ENCODE data around the gene EPB42. TPM values are rescaled to one million over a fixed set of nuclear protein-coding genes. Genes with fewer than 3 reads are reported as not detected.

EPB42 gene
- total and polyA plus RNA-seq, 7 donors = 0.52 TPM; not detected in 6

DNA sequence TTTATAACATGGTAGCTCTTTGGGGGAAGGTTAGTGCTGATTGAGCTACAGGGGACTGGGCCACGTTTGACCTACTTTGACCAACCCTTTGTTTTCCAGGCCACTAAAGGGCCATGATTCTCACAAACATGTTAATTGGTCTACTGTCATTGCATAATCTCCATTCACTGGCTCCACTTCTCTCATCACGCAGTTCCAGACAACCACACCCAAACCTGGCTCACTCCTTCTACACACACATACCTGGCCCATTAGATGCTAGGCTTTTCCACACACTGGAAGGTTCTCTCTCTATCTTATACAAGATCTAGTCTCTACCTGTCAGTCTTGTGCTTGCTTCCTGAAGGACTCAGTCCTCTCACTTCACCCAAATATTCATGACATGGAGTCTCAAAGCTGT is 30.0 kb upstream of the EPB42 start:
- ATAC-seq = no peak
- intact Hi-C loops (cut with DNase I) = no loop called here

DNA sequence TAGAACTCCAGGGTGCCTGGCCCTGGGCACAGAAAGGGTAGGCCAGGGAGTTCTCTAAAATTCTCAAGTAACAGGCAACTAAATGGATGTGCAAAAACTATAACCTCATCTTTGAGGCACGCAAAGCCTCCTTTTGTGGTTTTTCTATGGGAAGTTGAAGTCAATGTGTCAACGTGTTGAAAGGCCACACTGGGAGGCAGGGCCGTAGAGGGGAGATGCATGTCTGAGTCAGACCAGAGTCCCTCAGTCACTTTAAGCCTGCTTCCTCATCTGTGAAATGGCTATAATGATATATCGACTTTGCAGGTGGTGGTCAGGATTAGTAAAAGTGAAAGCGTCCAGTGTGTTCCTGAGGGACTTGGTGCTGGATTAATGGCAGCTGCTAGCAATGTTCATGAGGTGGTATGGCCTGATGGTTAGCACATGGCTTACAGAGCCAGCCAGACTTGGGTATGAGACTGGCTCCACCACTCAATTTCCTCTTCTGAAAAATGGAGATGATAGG is 28.9 kb upstream of the EPB42 start:
- 56 to 65% (median 63%) methylated on average over 5 of the region's 5 CpGs for WGBS, 3 donors
- Histone ChIP-seq H3K4me1 (no peaks in the 10 kb centered on the region), H3K27ac (no peak overlapping the region), H3K36me3 (ENCODE audit: insufficient read depth in 1 of 2, low read depth in 1 of 2) (no peaks in the 10 kb centered on the region), H3K9me3 (no peaks in the 10 kb centered on the region), H3K27me3 (ENCODE audit: insufficient read depth in 3 of 3, low read length in 2 of 3) (no peaks in the 10 kb centered on the region), H3K4me3 (no peak overlapping the region)
- ATAC-seq = no peak
- DNase-seq = no peak
- TF ChIP-seq, protein P1, sequence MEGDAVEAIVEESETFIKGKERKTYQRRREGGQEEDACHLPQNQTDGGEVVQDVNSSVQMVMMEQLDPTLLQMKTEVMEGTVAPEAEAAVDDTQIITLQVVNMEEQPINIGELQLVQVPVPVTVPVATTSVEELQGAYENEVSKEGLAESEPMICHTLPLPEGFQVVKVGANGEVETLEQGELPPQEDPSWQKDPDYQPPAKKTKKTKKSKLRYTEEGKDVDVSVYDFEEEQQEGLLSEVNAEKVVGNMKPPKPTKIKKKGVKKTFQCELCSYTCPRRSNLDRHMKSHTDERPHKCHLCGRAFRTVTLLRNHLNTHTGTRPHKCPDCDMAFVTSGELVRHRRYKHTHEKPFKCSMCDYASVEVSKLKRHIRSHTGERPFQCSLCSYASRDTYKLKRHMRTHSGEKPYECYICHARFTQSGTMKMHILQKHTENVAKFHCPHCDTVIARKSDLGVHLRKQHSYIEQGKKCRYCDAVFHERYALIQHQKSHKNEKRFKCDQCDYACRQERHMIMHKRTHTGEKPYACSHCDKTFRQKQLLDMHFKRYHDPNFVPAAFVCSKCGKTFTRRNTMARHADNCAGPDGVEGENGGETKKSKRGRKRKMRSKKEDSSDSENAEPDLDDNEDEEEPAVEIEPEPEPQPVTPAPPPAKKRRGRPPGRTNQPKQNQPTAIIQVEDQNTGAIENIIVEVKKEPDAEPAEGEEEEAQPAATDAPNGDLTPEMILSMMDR (IDR thresholded peaks at IDR 0.05) = no peak
- intact Hi-C loops (cut with DNase I) = no loop called here

More for the DNA sequence above, 30.0 kb upstream of the EPB42 start:
- H3K27ac ChIP-seq = no peak overlapping the region
- TF ChIP-seq, protein P1 (IDR thresholded peaks at IDR 0.05) = no peak
- no peaks in the 10 kb centered on the region for H3K4me1 ChIP-seq
- H3K4me3 ChIP-seq = no peak overlapping the region
- H3K27me3 ChIP-seq (ENCODE audit: insufficient read depth in 3 of 3, low read length in 2 of 3) = no peaks in the 10 kb centered on the region
- WGBS, 3 donors = 70 to 79% (median 76%) methylated on average over 2 of the region's 2 CpGs
- DNase-seq = no peak
- no peaks in the 10 kb centered on the region for H3K36me3 ChIP-seq (ENCODE audit: insufficient read depth in 1 of 2, low read depth in 1 of 2)
- no peaks in the 10 kb centered on the region for H3K9me3 ChIP-seq

DNA sequence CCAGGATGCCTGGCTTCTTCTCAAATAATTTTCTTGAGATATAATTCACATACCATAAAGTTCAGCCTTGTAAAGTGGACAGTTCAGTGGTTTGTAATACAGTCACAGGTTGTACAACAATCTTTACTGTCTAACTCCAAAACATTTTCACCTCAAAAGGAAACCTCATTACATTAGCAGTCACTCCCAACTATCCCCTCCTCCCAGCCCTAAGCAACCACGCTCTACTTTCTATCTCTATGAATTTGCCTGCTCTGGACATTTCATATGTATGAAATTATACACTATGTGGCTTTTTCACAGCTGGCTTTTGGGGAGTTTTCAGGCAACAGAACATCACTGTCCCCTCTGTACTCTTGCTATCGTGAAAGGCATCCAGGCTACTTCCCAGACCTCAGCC is 28.4 kb upstream of the EPB42 start:
- no peaks in the 10 kb centered on the region for H3K36me3 ChIP-seq (ENCODE audit: insufficient read depth in 1 of 2, low read depth in 1 of 2)
- intact Hi-C loops (cut with DNase I) = no loop called here
- DNase-seq (no peak), ATAC-seq (no peak)
- H3K27ac ChIP-seq = no peak overlapping the region
- no peaks in the 10 kb centered on the region for H3K4me1 ChIP-seq
- TF ChIP-seq, protein P1 (IDR thresholded peaks at IDR 0.05) = no peak
- no peaks in the 10 kb centered on the region for H3K9me3 ChIP-seq
- no peaks in the 10 kb centered on the region for H3K27me3 ChIP-seq (ENCODE audit: insufficient read depth in 3 of 3, low read length in 2 of 3)
- H3K4me3 ChIP-seq = no peak overlapping the region
- WGBS, 3 donors = 75 to 84% (median 78%) methylated on average over 2 of the region's 2 CpGs

DNA sequence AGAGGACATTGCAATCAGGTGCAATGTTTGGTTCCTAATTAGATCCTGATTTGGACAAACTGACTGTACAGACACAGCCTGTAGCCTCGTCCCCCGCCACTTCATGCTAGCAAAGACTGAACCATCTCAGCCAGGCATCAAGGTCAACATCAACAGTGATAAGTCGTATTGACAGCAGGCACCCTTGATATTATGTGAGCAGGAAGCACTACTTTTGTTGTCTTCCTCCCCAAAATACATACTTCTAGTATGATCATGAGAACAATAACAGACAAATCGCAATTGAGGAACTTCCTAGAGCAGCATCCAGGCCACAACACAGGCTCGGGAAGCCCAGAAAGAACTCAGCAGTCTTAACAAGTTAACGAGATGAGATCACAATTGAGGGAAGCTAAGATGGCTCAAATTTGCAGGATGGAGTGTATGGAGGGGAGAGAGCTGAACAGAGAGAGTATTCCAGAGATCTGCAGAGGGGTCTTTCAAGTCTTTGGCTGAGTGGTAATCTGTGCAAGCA is 25.5 kb upstream of the EPB42 start:
- H3K4me3 ChIP-seq = no peak overlapping the region
- no peak for ATAC-seq
- 75 to 76% (median 76%) methylated on average over 6 of the region's 6 CpGs for WGBS, 3 donors

More for the DNA sequence above, 25.5 kb upstream of the EPB42 start:
- H3K27ac ChIP-seq = no peak overlapping the region
- no peak for DNase-seq
- H3K4me1 ChIP-seq = no peaks in the 10 kb centered on the region
- no peaks in the 10 kb centered on the region for H3K27me3 ChIP-seq (ENCODE audit: insufficient read depth in 3 of 3, low read length in 2 of 3)
- H3K9me3 ChIP-seq = no peaks in the 10 kb centered on the region
- TF ChIP-seq, protein P1 (IDR thresholded peaks at IDR 0.05) = no peak
- intact Hi-C loops (cut with DNase I) = no loop called here
- H3K36me3 ChIP-seq (ENCODE audit: insufficient read depth in 1 of 2, low read depth in 1 of 2) = no peaks in the 10 kb centered on the region

Measured in psoas muscle (tissue), 8 donors.